ENCODE results near the gene KAT6B. TPM values are rescaled to one million over a fixed set of nuclear protein-coding genes. Genes with fewer than 3 reads are reported as not detected.

KAT6B gene
- total and polyA plus RNA-seq, 2 experiments from 2014 or later = 15.8 to 36.2 TPM

DNA sequence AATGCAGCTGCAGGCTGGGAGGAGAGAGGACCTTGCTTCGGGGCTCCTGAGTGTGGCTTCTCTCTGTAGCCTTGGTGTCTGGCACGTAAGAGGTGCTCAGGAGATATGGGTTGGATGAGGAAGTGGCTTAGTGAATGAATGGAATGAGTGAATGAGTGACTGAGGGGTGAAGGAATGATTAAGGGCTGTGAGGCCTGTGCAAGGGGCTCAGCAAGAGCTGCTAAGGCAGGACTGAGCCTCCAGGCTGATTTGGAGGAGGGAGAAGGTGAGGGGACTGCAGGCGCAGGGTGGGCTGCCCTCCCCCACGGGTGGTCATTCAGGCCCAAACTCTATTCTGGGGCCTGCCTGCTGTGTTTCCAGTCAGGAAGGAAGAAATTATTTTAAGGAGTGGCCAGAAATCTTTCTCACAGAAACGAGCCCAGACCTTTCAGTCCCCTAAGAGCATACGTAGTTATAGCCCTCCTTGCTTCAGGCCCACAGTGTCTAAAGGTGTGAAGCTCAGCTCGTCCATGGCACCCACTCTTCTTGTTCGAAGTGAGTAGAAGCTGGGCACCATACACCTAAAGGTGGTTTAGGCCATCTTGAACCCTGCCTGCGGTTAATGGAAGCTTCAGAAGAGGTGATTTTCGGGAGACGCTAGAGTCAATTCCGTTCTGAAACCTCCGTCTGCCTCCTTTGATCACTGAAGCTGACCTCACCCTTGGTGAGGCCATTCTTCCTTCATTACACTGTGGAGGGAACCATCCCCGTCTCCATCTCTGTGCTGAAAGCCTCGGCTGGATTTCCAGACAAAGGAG lies 235.5 kb downstream of the KAT6B start:
- TF ChIP-seq EZH2phosphoT487 (IDR thresholded peaks at IDR 0.05; ENCODE audit: low read depth, severe bottlenecking, unreplicated experiment) (no peak), CTCF (IDR thresholded peaks at IDR 0.05; ENCODE audit: poor library complexity) (no peak), EZH2 (IDR thresholded peaks at IDR 0.05; ENCODE audit: borderline replicate concordance) (no peak)
- H2AFZ ChIP-seq = no peak overlapping the region

DNA sequence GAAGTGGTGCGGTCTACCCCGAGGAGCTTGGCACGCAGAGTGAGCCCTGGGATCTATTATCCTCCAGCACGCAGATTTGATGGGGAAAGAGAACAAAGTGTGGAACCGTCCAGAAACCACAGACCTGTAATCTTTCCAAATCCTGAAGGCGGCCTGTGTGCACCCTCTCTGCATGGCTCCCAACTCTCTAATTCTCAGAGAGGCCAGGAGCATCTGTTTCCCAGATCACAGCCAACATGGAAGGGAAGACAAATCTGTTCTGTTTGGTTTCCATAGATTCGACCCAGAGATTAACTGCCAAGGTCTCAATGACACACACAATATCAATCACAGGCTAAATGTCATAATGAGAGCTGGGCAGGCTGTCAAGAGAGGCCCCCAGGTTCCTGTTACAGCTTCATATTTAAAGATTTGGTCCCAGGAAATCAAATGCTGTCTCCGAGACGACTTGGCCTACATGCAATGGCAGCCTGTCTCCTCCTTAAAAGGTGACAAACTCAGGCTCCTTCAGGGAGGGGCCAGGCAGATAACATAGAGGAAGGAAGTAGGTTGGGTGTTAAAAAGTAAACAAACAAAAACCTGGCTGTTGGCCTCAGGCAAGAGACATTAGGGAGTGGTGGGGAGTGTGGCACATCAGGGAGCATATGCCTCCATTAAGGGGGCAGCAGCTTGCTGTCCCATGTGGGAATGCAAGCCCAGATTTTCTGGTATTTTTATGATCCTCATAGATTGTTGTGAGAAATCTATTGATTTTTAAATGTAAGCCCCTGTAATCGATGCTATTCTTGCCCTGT lies 236.3 kb downstream of the KAT6B start:
- DNase-seq (ENCODE audit: low spot score) = no peak
- peak overlapping the region; percentile 72 for H3K27ac ChIP-seq
- TF ChIP-seq EZH2phosphoT487 (IDR thresholded peaks at IDR 0.05; ENCODE audit: low read depth, severe bottlenecking, unreplicated experiment) (no peak), CTCF (IDR thresholded peaks at IDR 0.05; ENCODE audit: poor library complexity) (no peak), EZH2 (IDR thresholded peaks at IDR 0.05; ENCODE audit: borderline replicate concordance) (no peak)
- no peak overlapping the region for H2AFZ ChIP-seq
- H3K4me1 ChIP-seq (ENCODE audit: insufficient read depth) = no peaks in the 10 kb centered on the region
- 72% methylated on average over 10 of the region's 10 CpGs for WGBS (ENCODE audit: low lambda C conversion rate, missing lambda C conversion rate)
- H3K4me3 ChIP-seq = no peak overlapping the region
- H3K9me2 ChIP-seq (replicated peaks; ENCODE audit: insufficient read depth) = no peaks in the 10 kb centered on the region
- no peaks in the 10 kb centered on the region for H3K9me3 ChIP-seq (ENCODE audit: low read depth)
- H3K27me3 ChIP-seq = no peaks in the 10 kb centered on the region
- no peaks in the 10 kb centered on the region for H4K20me1 ChIP-seq (ENCODE audit: insufficient read depth, poor library complexity, severe bottlenecking)
- H3K36me3 ChIP-seq (replicated peaks; ENCODE audit: insufficient read depth, low read depth) = no peaks in the 10 kb centered on the region
- no peak overlapping the region for H3K4me2 ChIP-seq
- no peaks in the 10 kb centered on the region for H3K79me2 ChIP-seq

More for the DNA sequence above, 235.5 kb downstream of the KAT6B start:
- no peaks in the 10 kb centered on the region for H3K79me2 ChIP-seq
- no peak overlapping the region for H3K4me3 ChIP-seq
- no peaks in the 10 kb centered on the region for H4K20me1 ChIP-seq (ENCODE audit: insufficient read depth, poor library complexity, severe bottlenecking)
- H3K36me3 ChIP-seq (replicated peaks; ENCODE audit: insufficient read depth, low read depth) = no peaks in the 10 kb centered on the region
- H3K27ac ChIP-seq = peak overlapping the region; percentile 72
- H3K4me1 ChIP-seq (ENCODE audit: insufficient read depth) = no peaks in the 10 kb centered on the region
- no peaks in the 10 kb centered on the region for H3K27me3 ChIP-seq
- H3K9me2 ChIP-seq (replicated peaks; ENCODE audit: insufficient read depth) = no peaks in the 10 kb centered on the region
- H3K9me3 ChIP-seq (ENCODE audit: low read depth) = no peaks in the 10 kb centered on the region
- DNase-seq (ENCODE audit: low spot score) = no peak
- WGBS (ENCODE audit: low lambda C conversion rate, missing lambda C conversion rate) = 86% methylated on average over 15 of the region's 15 CpGs
- no peak overlapping the region for H3K4me2 ChIP-seq

- no peaks in the 10 kb centered on the region for H3K4me1 ChIP-seq (ENCODE audit: insufficient read depth)
- no peaks in the 10 kb centered on the region for H3K9me3 ChIP-seq (ENCODE audit: low read depth)
- no peaks in the 10 kb centered on the region for H4K20me1 ChIP-seq (ENCODE audit: insufficient read depth, poor library complexity, severe bottlenecking)
- TF ChIP-seq EZH2phosphoT487 (IDR thresholded peaks at IDR 0.05; ENCODE audit: low read depth, severe bottlenecking, unreplicated experiment) = no peak
- no peak for TF ChIP-seq EZH2 (IDR thresholded peaks at IDR 0.05; ENCODE audit: borderline replicate concordance)
- TF ChIP-seq CTCF (IDR thresholded peaks at IDR 0.05; ENCODE audit: poor library complexity) = no peak
- H3K79me2 ChIP-seq = no peaks in the 10 kb centered on the region
- no peak for DNase-seq (ENCODE audit: low spot score)
- no peak overlapping the region for H3K27ac ChIP-seq
- no peak overlapping the region for H3K4me2 ChIP-seq
- no peaks in the 10 kb centered on the region for H3K9me2 ChIP-seq (replicated peaks; ENCODE audit: insufficient read depth)
- 93% methylated on average over 8 of the region's 8 CpGs for WGBS (ENCODE audit: low lambda C conversion rate, missing lambda C conversion rate)
- H2AFZ ChIP-seq = no peak overlapping the region
- H3K27me3 ChIP-seq = no peaks in the 10 kb centered on the region
- no peaks in the 10 kb centered on the region for H3K36me3 ChIP-seq (replicated peaks; ENCODE audit: insufficient read depth, low read depth)
- H3K4me3 ChIP-seq = no peak overlapping the region
Observed at GRCh38 chr10:75063461-75064230, 237.2 kb downstream of the KAT6B start.

Measured in hepatocyte (in vitro differentiated cells).